Hair follicular keratinocyte (primary cell): Measurements from ENCODE around the gene CLASRP. TPM values are rescaled to one million over a fixed set of nuclear protein-coding genes. Genes with fewer than 3 reads are reported as not detected.

Source experiments
- total RNA-seq: library from RNA; depleted of rRNA; stranded (reverse); fragments of >200 nt; gene quantifications from 2 replicates; pipeline ENCODE4 v1.2.3, GENCODE V29; 2015

Gene CLASRP, protein sequence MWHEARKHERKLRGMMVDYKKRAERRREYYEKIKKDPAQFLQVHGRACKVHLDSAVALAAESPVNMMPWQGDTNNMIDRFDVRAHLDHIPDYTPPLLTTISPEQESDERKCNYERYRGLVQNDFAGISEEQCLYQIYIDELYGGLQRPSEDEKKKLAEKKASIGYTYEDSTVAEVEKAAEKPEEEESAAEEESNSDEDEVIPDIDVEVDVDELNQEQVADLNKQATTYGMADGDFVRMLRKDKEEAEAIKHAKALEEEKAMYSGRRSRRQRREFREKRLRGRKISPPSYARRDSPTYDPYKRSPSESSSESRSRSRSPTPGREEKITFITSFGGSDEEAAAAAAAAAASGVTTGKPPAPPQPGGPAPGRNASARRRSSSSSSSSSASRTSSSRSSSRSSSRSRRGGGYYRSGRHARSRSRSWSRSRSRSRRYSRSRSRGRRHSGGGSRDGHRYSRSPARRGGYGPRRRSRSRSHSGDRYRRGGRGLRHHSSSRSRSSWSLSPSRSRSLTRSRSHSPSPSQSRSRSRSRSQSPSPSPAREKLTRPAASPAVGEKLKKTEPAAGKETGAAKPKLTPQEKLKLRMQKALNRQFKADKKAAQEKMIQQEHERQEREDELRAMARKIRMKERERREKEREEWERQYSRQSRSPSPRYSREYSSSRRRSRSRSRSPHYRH
- 30.8 and 54.7 TPM in 2 replicates for total RNA-seq

DNA sequence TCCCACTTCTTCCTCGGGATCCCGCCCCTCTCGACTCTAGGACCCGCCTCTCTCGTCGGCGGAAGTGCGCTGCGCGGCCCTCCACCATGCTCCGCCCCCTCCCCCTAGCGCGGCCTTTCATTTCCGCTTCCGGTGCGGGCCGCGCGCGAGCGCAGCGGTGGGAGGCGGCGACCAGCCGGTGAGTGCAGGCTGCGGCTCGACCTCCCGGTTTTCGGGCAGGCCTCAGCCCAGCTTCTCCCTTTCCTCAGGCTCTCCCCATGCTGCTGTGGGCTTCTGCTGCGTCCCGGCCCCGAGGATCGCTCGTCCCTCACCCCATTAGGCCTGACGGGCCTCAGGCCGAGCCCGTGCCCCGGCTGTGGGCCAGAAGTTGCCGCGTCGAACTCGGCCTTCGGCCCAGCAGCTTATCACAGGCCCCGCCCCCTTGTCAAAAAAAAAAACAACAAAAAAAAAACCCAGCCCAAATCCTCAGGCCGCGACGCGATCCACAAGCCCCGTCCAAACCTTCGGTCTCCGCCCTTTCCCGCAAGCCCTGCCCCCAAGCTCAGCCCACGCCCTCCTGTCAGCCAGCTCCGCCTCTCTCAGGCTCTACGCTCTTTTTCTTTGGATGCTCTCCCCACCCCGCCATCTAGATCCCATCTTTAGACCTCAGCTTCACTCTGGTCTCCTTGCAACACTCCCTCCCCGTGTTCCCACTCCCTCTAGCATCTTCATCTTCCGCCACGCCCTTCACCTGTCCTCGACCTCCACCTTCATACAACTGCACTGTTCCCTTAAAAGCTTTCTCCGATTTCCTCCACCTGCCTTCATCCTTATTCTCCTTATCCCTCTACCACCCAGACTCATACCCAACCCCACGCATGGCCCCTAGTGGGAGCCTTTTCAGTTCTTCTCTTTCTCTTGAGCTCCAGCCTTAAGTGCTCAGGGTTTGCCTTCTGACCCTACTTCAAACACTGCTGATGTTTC lies at the start of gene CLASRP:
TSS of gene CLASRP (plus strand) at position 115 of the 963 bp plus-strand sequence. CDS start 1,168 bp downstream, outside the sequence.

DNA sequence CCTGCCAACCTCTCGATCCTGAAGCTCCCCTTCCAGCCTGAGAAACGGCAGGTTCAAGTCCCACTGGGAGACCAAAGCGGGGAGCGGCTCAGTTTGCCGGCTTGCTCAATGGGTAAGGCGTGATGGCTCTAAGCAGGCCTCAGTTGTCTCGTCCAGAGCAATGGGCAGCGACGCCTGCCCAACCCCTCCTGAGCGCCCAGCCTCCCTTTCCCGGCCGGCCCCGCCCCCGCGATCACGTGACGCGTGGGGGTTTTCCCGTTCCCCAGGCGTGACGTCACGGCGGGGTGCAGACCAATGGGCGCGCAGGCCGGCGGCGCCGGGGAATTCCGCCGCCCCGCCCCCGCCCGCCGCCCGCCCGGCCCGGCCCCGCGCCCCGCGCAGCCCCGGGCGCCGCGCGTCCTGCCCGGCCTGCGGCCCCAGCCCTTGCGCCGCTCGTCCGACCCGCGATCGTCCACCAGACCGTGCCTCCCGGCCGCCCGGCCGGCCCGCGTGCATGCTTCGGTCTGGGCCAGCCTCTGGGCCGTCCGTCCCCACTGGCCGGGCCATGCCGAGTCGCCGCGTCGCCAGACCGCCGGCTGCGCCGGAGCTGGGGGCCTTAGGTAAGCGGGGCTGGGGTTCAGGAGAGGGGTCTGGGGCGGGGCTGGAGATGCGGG lies 37.6 kb upstream of the CLASRP start, which contains the start of gene RELB:
TSS of gene RELB (plus strand) at position 378 of the 653 bp plus-strand sequence. CDS start at position 494, 116 bp downstream.

DNA sequence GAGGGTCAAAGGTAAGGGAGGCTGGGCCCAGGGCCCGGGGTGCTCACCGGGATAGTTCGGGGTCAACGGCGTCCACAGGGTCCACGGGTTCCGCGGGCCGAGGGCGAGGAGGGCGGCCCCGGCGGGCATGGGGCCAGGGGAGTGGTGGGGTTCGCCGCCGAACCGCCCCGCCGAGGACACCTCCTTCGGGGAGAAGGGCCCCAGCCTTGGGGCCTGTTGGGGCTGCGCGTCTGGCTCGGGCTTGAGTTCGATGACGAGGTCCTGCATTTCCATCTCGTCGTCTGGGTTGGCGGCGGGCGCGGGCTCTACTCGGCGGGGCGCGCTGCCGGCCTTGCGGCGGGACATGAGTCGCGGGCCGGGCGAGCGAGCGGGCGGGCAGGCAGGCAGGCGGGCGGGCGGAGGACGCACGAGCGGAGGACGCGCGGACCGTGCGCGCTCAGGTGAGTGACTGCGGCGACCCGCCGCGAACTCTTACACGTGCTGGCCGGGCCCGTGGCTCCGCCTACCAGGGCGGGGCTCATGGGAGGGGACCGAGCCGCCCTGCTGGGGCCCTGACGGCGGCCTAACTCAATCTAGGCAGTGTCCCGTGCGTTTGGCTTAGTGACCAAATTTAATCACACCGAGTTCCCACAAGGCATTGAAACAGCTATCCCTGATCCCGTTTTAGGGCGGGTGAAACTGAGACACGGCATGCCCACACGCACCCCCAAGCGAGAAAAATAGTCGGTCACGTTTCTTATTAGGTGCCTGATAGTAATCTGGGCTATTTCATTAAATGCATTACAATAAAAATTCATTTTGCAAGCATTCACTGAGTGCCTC lies 37.4 kb downstream of the CLASRP start, which contains the start of gene ZNF296:
TSS of gene ZNF296 (minus strand) at position 450 of the 822 bp plus-strand sequence. CDS start at position 345, 105 bp downstream.

DNA sequence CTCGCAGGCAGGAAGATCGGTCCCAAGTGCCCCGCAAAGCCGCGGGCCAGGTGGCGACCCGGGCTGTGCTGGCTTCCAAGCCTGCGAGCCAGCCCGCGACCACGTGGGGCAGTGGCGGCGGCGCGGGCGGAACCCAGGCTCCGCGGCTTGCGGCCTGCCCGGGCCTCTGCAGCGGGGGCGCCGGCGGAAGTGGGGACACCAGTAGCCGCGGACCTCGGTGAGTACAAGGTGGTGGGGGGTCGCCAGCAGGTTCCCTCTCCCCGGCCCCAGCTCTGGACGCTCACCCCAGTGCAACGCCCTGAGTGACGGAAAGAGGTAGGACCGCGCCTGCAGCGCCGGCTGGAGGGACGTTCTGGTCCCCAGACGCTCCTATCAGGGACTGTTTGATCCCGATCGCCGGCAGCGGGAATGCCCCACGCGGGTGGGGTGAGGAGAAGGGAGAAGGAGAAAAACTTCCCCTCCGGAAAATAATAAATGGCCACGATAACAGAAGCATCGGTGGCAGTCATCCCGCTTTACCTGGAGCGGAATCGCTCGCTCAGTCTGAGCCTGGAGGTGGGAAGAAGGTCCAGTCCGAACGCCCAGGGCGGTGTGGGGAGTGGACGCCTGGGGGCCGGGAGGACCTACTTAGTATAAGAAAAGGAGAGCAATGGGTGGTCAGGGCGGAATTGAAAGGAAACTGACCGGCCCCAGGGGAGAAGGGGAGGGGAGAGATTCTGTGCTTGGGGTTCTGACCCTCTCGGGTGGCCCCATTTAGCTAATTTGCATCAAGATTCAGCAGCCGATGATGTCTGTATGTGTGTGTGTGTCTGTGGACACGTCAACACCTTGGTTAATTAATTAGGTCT lies 40.4 kb downstream of the CLASRP start, which contains the start of gene GEMIN7:
TSS of gene GEMIN7 (plus strand) at position 198 of the 848 bp plus-strand sequence. CDS start 10,855 bp downstream, outside the sequence.

DNA sequence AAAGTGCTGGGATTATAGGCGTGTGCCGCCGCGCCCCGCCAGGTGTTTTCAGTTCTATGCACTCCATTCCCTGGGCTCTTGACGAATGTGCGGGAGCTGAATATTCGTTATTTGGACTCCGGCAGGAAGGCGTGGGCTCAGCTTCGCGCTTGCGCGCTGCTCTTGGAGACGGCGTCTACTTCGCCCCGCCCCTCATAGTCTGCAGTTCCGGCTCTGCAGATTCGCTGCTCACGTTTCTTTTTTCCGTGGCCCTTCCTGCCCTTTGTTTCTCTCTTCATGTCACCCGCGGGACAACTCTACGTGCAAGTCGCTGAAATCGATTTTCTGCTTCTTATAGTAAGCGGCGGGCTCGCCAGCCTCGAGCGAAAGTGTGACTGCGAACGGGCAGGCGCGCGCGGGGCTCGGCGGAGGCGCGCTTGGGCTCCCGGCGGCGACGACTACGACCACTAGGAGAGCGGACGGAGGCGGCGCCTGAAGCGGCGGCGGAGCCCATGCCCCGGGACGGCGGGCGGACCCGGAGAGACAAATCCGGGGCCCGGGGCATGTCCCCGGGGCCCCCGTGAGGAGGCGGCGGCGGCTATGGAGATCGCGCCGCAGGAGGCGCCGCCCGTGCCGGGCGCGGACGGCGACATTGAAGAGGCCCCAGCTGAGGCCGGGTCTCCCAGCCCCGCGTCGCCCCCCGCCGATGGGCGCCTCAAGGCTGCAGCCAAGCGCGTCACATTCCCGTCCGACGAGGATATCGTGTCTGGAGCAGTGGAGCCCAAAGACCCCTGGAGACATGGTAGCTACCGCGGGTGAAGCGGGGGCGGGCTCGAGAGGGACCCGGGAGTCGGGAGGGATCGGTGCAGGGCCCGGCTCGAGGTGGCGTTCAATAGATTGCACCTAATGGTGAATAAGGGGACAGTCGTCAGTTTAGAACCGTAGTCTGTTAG lies 54.2 kb downstream of the CLASRP start, which contains the start of gene PPP1R37:
TSS of gene PPP1R37 (plus strand) at position 433 of the 932 bp plus-strand sequence. CDS start at position 580, 147 bp downstream.

Other genes with a start within 250 kb of the CLASRP start
- gene BCAM, start 229.9 kb upstream of the CLASRP start, total RNA-seq = 35.2 and 40.1 TPM in 2 replicates
- 73.2 and 81.6 TPM in 2 replicates for gene NECTIN2, start 192.7 kb upstream of the CLASRP start, total RNA-seq
- 68.0 and 175 TPM in 2 replicates for gene TOMM40, start 147.8 kb upstream of the CLASRP start, total RNA-seq
- gene APOE, start 133.2 kb upstream of the CLASRP start, total RNA-seq = 74.5 and 195 TPM in 2 replicates
- 3.8 and 18.1 TPM in 2 replicates for gene APOC1, start 124.4 kb upstream of the CLASRP start, total RNA-seq
- gene APOC4, start 96.8 kb upstream of the CLASRP start, total RNA-seq = not detected in 2 replicates
- not detected in 2 replicates for gene APOC2, start 93.0 kb upstream of the CLASRP start, total RNA-seq
- gene CLPTM1, start 83.7 kb upstream of the CLASRP start, total RNA-seq = 34.9 and 42.5 TPM in 2 replicates
- 20.6 and 35.7 TPM in 2 replicates for gene RELB, start 37.6 kb upstream of the CLASRP start, total RNA-seq
- 0.55 and 2.0 TPM in 2 replicates for gene ZNF296, start 37.4 kb downstream of the CLASRP start, total RNA-seq
- 29.5 and 36.8 TPM in 2 replicates for gene GEMIN7, start 40.2 kb downstream of the CLASRP start, total RNA-seq
- 28.1 and 30.3 TPM in 2 replicates for gene PPP1R37, start 54.1 kb downstream of the CLASRP start, total RNA-seq
- gene NKPD1, start 121.9 kb downstream of the CLASRP start, total RNA-seq = 1.1 and 2.1 TPM in 2 replicates
- gene TRAPPC6A, start 139.2 kb downstream of the CLASRP start, total RNA-seq = 9.0 and 13.2 TPM in 2 replicates
- gene BLOC1S3, start 139.7 kb downstream of the CLASRP start, total RNA-seq = 7.7 and 7.8 TPM in 2 replicates
- 0.38 and 2.0 TPM in 2 replicates for gene EXOC3L2, start 206.4 kb downstream of the CLASRP start, total RNA-seq
- gene MARK4, start 212.2 kb downstream of the CLASRP start, total RNA-seq = 19.8 and 21.3 TPM in 2 replicates